Gastrocnemius medialis (tissue), 4 donors: ENCODE results near the gene GRK1. TPM values are rescaled to one million over a fixed set of nuclear protein-coding genes. Genes with fewer than 3 reads are reported as not detected.

Experiments used
- ATAC-seq, 2 donors: fragments of 150-250 bp; one replicate each; pipeline ENCODE4 v1.9.1; 2016
- DNase-seq, 2 donors: peaks; one replicate each; pipeline ENCODE4 v3.0.0-alpha.2; 2019
- H3K27ac ChIP-seq, 4 donors: fragments of 200-600 bp; sonication (generic); 1 replicate in 1 of 4; 2 replicates in 3 of 4; pipeline ENCODE4 v1.5.1; 2016 to 2018; ENCODE audit warnings: mild to moderate bottlenecking in 2 of 4, moderate library complexity in 1 of 4
- H3K27me3 ChIP-seq, 3 donors: fragments of 200-600 bp; sonication (generic) in 2 of 3; 1 replicate in 1 of 3; 2 replicates in 2 of 3; pipeline versions ENCODE4 v1.5.1 to v1.6.0; 2016 to 2019; ENCODE audit warnings: mild to moderate bottlenecking in 1 of 3, moderate library complexity in 1 of 3
- H3K36me3 ChIP-seq, 2 donors: fragments of 200-600 bp; sonication (generic) in 1 of 2; one replicate each; pipeline ENCODE4 v1.5.1; 2017 to 2018
- H3K4me1 ChIP-seq, 2 donors: fragments of 200-600 bp; sonication (generic) in 1 of 2; one replicate each; pipeline ENCODE4 v1.5.1; 2016 to 2017; ENCODE audit warnings: mild to moderate bottlenecking in 2 of 2
- H3K4me3 ChIP-seq, 4 donors: fragments of 200-600 bp; sonication (generic) in 3 of 4; 1 replicate in 1 of 4; 2 replicates in 3 of 4; pipeline ENCODE4 v1.5.1; 2016 to 2019; ENCODE audit warnings: mild to moderate bottlenecking in 2 of 4
- H3K9me3 ChIP-seq, 3 donors: fragments of 200-600 bp; sonication (generic) in 2 of 3; 1 replicate in 1 of 3; 2 replicates in 2 of 3; pipeline ENCODE4 v1.5.1; 2016 to 2019
- CTCF ChIP-seq, 5 experiments: fragments of 450-650 bp in 3 of 5; fragments of 200-600 bp in 2 of 5; sonication (generic) in 2 of 5; IDR thresholded peaks in 4 of 5; conservative IDR thresholded peaks in 1 of 5; 1 replicate in 4 of 5; 2 replicates in 1 of 5; pipeline ENCODE4 v1.5.1; 2016 to 2019; ENCODE audit warnings: antibody characterized with exemption in 5 of 5, mild to moderate bottlenecking in 3 of 5, moderate library complexity in 3 of 5
- POLR2A ChIP-seq, 2 donors: fragments of 450-650 bp; IDR thresholded peaks; one replicate each; pipeline ENCODE4 v1.6.1; 2017; ENCODE audit warnings: antibody characterized with exemption in 2 of 2, mild to moderate bottlenecking in 2 of 2, moderate library complexity in 2 of 2
- in situ Hi-C, 4 donors: fragments of 200-750 bp; cut with MboI; loops; one replicate each; pipeline versions ENCODE4 v1.15.0 to v1.8.0; 2017; ENCODE audit warnings: low sequenced_read_pairs in 4 of 4
- intact Hi-C: fragments of 100-400 bp; cut with DNase I; formaldehyde crosslinking; loops from one replicate; pipeline ENCODE4 v1.15.1; 2023; ENCODE audit warnings: low total_unique reads
- total RNA-seq, 4 donors: library from RNA; depleted of rRNA; stranded (reverse); fragments of >200 nt; gene quantifications; one replicate each; pipeline versions ENCODE4 v1.1.0 to v1.2.3, GENCODE V29; 2016

Gene GRK1
- total RNA-seq, 4 donors from 2014 or later: 0.10 TPM; not detected in 3

- H3K4me1 ChIP-seq: no peaks in the 10 kb centered on the region
- DNase-seq: no peak
- intact Hi-C loops (no loop called here), in situ Hi-C loops (no loop called here)
- H3K9me3 ChIP-seq: no peaks in the 10 kb centered on the region
- H3K27me3 ChIP-seq: peaks cover 8 to 19% (median 16%) of the 10 kb centered on the region in 3 donors
- no peak for ATAC-seq
- no peak overlapping the region for H3K27ac ChIP-seq
- H3K36me3 ChIP-seq: no peaks in the 10 kb centered on the region
- no peak for TF ChIP-seq CTCF (IDR thresholded peaks at IDR 0.05 in 4 of 5, conservative IDR thresholded peaks at IDR 0.05 in 1 of 5)
- TF ChIP-seq POLR2A (IDR thresholded peaks at IDR 0.05): no peak
- no peak overlapping the region for H3K4me3 ChIP-seq
These were observed 2.3 kb downstream of the GRK1 start for GRCh38 chr13:113669231-113669754.

- no peak for TF ChIP-seq POLR2A (IDR thresholded peaks at IDR 0.05)
- no peak for TF ChIP-seq CTCF (IDR thresholded peaks at IDR 0.05 in 4 of 5, conservative IDR thresholded peaks at IDR 0.05 in 1 of 5)
- intact Hi-C loops (no loop called here), in situ Hi-C loops (no loop called here)
- H3K9me3 ChIP-seq: no peaks in the 10 kb centered on the region
- DNase-seq (peak in 1 of 2 donors; percentile 7), ATAC-seq (no peak)
- H3K27me3 ChIP-seq: peaks cover 8 to 15% (median 10%) of the 10 kb centered on the region in 3 donors
- H3K27ac ChIP-seq: no peak overlapping the region
- H3K4me1 ChIP-seq: no peaks in the 10 kb centered on the region
- no peaks in the 10 kb centered on the region for H3K36me3 ChIP-seq
- no peak overlapping the region for H3K4me3 ChIP-seq
These were observed 2.8 kb downstream of the GRK1 start for GRCh38 chr13:113669755-113670341.

GRCh38 chr13:113670541-113670940, 3.5 kb downstream of the GRK1 start:
- in situ Hi-C loops: no loop called here
- ATAC-seq (no peak), DNase-seq (peak in 1 of 2 donors; percentile 2)

GRCh38 chr13:113671066-113672001, 4.3 kb downstream of the GRK1 start:
- H3K4me1 ChIP-seq: no peaks in the 10 kb centered on the region
- no peak overlapping the region for H3K4me3 ChIP-seq
- no peak for ATAC-seq
- in situ Hi-C loops (no loop called here), intact Hi-C loops (no loop called here)
- no peak overlapping the region for H3K27ac ChIP-seq
- no peaks in the 10 kb centered on the region for H3K36me3 ChIP-seq
- no peaks in the 10 kb centered on the region for H3K9me3 ChIP-seq
- no peak for TF ChIP-seq POLR2A (IDR thresholded peaks at IDR 0.05)
- no peak for TF ChIP-seq CTCF (IDR thresholded peaks at IDR 0.05 in 4 of 5, conservative IDR thresholded peaks at IDR 0.05 in 1 of 5)
- peaks cover 0 to 3% (median 0%) of the 10 kb centered on the region in 3 donors for H3K27me3 ChIP-seq
- DNase-seq: peak in 1 of 2 donors; percentile 5

More at GRCh38 chr13:113670541-113670940, 3.5 kb downstream of the GRK1 start:
- Histone ChIP-seq H3K27me3 (peaks cover 3 to 8% (median 4%) of the 10 kb centered on the region in 3 donors), H3K4me1 (no peaks in the 10 kb centered on the region), H3K9me3 (no peaks in the 10 kb centered on the region), H3K36me3 (no peaks in the 10 kb centered on the region), H3K27ac (no peak overlapping the region), H3K4me3 (no peak overlapping the region)
- intact Hi-C loops: no loop called here
- no peak for TF ChIP-seq CTCF (IDR thresholded peaks at IDR 0.05 in 4 of 5, conservative IDR thresholded peaks at IDR 0.05 in 1 of 5)
- no peak for TF ChIP-seq POLR2A (IDR thresholded peaks at IDR 0.05)
